GM21825 (cell line): Measurements from ENCODE around the gene USP24.

Experiments
- ATAC-seq: cut with Tn5 transposase; IDR thresholded peaks from one replicate; pipeline ENCODE4 v1.9.1; 2021; ENCODE audit warnings: mild to moderate bottlenecking, moderate library complexity; ENCODE audit not compliant: unreplicated experiment

The USP24 gene

GRCh38 chr1:55159571-55159970, 55.6 kb downstream of the USP24 start:
- ATAC-seq = no peak

DNA sequence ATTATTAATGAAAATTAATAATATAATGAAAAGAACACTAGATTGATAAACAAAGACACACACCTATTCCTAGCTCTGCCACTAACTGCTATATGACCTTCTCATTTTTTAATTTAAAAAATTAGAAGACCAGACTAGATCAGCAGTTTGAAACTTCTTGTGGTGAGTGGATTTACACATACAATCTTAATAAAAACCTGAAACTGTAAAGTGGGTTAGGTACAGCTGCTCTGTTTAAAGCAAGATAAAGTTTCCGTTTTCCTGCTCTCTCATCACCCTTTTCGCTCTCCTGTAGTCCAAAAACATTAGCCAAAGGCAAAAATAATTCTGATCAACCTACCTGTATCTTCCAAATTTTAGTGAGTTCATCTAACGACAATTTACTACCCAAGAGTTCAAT, 58.6 kb downstream of the USP24 start:
- no peak for ATAC-seq

GRCh38 chr1:55156093-55156492, 59.1 kb downstream of the USP24 start:
- no peak for ATAC-seq

DNA sequence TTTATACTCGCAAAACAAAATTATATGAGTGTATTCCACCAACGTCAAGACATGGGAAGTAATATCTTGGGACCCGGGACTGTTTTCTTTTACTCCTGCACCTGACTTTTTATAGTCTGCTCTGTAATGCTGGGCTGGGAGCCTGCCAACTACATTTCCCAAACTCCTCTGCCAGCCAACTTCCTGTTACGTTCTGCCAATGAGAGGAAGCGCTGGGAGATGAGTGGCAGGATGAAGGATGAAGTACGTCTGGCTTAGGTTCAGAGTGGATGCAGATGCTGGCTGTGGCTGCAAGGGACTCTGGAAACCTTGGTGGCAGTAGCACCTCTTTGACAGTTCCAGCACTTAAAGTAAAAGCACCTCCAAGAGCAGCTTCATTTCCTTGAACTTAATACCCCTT, 59.6 kb downstream of the USP24 start:
- ATAC-seq = no peak

DNA sequence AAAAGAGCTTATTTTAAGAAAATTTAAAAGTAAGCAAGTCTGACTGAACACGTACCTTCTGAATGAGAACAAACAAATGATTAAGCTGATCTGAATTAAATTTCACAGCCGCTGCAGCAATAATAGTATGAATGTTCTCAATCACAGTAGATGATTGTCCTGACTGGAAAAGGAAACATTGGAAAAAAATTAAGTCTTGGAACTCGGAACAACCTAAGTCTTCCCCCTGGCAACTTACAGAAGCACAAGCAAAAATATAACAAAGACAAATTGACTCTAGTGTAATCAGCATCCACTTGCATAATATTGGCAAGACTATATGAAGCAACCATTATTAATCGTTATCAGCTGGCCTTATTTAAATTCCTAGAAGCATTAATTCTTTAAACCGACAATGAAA, 60.5 kb downstream of the USP24 start:
- no peak for ATAC-seq

DNA sequence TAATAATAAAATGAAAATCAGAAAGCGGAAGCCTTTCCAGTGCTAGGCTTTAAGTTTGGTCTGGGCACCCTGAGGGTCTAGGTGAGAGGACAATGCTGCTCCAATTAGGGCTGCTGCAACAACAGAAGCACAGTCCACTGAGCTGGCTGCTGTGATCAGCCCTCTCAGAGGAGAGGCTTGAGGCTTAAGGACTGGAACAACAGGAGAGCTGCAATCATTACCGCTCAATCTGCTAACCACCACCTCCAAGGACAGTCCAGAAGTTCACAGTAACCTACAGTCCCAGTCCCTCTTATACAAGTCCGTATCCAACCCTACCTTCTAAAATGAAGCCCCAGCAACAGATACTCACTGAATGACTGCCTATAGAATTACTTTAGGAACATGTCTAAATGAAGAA, 62.1 kb downstream of the USP24 start:
- no peak for ATAC-seq

DNA sequence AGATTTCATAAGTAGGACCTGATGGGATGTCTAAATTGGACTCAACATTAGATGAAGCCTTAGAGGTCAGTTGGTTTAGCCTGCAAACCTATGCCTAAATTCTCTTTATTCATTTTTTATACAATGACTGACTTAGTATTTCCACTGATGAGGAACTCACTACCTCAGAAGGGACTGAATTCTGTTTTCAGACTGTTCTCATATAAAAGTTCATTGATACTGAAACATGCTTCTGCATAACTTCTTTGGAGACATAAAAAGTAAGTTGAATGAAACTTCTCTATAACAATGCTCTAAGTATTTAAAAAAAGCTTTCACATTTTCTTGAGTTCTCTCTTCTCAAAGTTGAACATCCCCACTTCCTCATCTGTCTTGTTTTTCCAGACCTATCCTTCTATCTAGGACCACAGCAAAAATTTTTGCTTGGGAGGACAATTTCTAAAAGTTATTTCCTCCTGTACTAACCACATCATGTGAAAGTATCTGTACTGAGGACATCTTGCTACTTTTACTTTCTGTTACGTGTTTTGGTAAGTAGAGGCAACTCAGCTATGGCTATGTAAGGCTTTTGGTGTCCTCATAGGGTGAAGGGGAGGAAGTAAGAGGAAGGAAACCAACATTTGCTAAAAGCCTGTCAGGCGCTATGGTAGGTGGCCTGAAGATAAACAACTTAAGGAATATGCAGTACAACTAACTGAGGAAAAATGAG, 64.1 kb downstream of the USP24 start:
- ATAC-seq = peak; percentile 79

DNA sequence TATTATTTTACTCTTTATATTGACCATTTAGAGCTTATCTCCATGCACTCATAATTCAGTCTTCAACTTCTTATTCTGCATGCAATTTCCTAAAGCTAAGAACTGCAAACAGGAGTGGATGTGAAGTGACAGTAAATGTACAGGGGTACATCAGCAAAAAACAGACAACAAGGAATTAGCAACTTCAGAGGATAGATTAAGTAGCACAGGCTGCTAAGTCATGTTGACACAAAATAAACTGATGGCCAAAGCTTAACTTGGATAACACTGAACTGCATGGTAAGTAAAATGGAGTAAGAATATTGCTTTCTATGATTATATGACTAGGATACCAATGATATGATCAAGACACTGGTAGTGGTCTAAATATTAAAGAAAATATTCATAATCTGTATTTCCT, 66.5 kb downstream of the USP24 start:
- no peak for ATAC-seq

- ATAC-seq = no peak
Measured at GRCh38 chr1:55147524-55147923, 67.6 kb downstream of the USP24 start.

DNA sequence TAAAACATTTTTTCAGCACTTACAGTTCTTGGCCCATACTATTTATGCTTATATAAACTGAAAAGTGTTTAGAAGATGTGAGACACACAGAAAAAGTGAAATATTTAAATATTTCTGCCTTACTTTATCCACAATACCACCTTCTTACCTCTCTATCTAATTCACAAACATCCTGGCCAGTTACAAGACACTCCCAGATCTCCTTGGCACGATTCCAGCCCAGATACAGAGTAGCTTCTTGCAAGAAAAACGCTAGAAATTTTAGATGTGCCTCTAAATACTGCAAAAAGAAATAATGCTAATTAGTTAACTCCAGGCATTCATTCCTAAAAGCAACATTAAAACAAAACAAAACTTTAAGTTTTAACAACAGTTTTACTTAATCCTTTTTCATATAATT, 68.4 kb downstream of the USP24 start:
- ATAC-seq = no peak

DNA sequence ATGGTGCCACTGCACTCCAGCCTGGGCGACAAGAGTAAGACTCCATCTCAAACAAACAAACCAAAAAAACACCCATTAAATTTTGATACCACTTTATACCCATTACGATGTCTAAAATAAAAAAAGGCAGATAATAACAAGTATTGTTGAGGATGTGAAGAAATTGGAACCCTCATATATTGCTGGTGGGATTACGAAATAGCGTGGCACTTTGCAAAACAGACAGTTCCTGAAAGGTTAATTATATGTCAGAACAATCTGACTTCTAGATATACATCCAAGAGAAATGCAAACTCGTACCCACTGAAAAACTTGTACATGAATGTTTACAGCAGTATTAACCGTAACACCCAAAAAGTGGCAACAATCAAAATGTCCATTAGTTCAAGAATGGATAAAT, 70.3 kb downstream of the USP24 start:
- ATAC-seq = no peak

DNA sequence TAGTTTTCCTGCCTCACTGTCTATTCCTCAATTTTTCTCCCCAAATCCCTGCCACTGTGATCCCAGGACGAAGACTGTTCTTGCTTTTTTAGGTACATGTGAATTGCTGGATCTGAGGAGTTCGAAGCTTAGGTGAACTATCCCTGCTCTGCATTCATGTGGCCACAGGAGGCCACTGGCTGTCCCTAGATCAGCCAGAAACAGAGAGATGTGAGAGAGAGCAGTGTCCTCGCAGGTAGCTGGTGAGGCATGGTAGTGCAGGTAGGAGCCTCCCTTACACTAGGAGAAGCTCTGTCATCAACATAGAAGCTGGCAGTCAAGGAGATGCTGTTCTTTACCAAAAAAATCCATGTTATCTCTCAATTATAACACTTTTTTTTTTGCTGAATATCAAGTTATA, 71.5 kb downstream of the USP24 start:
- ATAC-seq = no peak

DNA sequence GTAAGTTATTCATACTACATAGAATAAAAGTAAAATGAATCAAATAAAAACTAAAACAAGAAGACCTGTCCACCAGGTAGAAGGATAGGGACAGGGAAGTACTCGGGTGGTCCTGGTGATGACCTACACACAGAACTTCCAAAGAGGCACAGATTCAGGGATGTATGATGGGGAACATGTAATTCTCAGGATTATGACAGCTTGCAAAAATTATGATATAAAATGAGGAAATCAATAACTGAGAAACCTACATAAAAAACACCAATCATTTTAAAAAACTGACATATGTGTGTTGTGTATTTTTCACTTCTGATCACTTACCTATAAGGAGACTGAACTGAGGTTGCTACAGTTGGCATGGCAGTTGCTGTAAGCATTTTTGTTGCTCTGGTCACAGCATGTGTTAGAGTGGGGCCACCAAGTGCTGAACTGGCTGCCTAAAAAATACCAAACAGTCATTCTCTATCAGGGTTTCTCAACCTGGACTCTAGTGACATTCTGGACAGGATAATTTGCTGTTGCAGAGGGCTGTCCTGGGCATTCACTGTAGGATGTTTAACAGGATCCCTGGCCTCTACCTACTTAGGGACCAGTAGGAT, 73.8 kb downstream of the USP24 start:
- ATAC-seq = no peak

- peak; percentile 91 for ATAC-seq
Measured at GRCh38 chr1:55140546-55140983, 74.6 kb downstream of the USP24 start.

- ATAC-seq = no peak
Measured at GRCh38 chr1:55140137-55140536, 75.0 kb downstream of the USP24 start.

DNA sequence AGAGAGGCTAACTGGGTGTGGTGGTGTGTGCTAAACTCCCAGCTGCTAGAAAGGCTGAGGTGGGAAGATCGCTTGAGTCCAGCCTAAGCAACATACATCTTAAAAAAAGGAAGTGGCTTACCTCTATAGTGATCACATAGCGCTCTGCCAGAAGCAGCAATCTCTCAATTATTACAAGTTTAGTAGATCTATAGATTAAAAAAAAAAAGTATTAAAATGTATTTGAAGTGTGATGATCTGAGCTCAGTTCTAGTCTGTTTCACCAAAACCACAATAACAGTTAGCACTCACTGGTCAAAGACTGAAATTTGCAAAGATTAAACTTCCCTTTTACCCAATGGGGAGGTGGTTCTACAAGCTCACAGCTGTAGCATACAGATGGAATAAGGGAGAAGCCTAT, 76.3 kb downstream of the USP24 start:
- ATAC-seq = no peak

DNA sequence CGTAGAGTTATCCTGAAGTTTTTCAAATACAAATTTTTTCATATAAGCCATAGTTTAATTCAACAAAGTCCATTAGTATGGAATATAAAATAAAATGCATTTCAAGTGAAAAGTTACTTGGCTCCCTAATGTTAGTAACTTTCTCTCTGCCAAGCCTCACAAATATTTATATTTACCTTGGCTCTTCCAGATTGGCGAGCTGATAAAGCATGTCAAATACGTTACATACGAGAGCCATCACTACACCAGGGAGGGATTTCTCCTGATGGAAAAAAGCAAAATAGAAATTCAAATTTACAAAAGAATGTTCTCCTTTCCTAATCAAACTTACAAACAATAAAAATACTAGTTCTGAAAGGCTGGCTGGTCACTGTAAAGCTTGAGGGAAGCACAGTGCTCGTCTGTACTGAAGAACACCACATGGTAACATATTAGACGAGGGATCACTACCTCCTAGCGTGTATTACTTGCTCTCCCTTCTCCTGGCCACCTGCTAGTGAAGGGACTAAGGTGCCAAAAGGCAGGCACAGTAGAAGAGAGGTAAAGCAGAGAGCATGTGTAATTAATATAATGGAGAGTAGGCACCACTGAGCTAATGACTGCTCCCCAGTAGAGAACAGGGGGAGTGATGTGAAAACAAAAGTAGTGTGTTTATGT, 80.9 kb downstream of the USP24 start:
- ATAC-seq = no peak

DNA sequence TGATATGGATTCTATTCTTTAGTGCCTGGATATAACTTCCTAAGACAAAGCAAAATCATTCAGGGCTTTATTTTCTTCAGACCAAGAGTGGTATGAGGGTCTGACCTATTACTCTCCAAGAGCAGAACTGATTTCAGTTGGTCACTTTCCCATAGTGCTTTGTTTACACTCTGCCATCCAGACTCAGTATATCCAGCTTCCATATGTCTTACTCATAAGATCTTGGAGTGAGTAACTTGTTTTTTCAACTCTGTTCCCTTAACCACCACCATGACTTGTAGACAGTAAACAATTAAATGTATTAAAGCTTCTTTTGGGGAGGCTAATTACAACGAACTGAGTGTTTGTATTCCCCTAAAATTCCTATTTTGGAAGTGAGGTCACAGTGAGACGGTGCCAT, 83.4 kb downstream of the USP24 start:
- no peak for ATAC-seq

GRCh38 chr1:55131218-55131617, 83.9 kb downstream of the USP24 start:
- ATAC-seq = no peak

DNA sequence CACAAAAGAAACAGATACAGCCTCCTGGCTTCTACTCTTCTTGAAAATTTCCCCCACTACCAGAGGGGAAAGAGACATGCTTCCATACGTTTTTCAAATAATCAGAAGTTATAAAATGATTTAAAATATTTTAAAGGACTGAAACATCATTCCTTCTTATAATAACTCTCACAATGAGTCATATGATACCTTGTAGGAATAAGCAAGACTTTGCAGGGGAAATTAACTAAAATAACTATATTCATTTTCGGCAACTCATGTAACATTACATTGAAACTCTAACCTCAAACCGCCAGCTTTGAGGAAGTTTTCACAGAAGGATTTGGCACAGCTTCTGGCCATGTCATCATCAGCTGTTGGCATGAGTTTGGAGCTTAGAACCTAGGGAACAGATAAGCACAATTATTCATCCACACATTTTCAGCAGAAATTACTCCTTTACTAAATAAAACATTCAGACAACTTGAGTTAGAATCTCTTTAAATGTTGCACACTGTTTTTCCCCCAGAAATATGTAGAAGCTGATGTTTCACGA, 85.9 kb downstream of the USP24 start:
- no peak for ATAC-seq

DNA sequence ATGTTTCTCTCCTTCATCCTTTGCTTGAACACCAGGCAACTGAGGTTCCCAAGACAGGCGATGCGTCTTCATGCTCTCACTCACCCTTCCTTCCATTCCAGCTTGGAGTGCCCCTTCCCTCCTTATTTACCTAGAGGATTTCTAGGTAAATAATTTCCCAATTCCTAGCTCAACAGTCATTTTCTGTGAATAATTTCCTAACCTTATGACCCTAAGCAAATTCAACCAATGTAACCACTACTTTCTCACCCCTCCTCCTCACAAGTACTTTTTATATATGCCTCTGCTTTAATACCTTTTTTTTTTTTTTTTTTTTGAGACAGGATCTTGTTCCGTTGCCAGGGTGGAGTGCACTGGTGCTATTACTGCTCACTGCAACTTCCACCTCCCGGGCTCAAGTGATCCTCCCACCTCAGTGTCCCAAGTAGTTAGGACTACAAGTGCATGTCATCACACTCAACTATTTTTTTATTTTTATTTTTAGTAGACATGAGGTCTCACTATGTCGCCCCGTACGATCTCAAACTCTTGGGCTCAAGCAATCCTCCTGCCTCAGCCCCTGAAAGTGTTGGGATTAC, 86.7 kb downstream of the USP24 start:
- no peak for ATAC-seq

- ATAC-seq = peak; percentile 72
Measured at GRCh38 chr1:55127827-55128343, 87.3 kb downstream of the USP24 start.
